Measurements from ENCODE around the gene KCTD17.
A peak's percentile ranks its signal among the peaks of the same experiment; 100 is the strongest.

The KCTD17 gene

GRCh38 chr22:37080838-37081237 is 29.3 kb downstream of the KCTD17 start:
- DNase-seq, result no peak

- DNase-seq, result no peak
These were observed 30.8 kb downstream of the KCTD17 start for GRCh38 chr22:37082251-37082873.

- DNase-seq, result no peak
These were observed 32.4 kb downstream of the KCTD17 start for GRCh38 chr22:37083914-37084313.

- no peak for DNase-seq
These were observed 32.8 kb downstream of the KCTD17 start for GRCh38 chr22:37084385-37084784.

GRCh38 chr22:37086184-37086583 is 34.6 kb downstream of the KCTD17 start:
- DNase-seq, result no peak

GRCh38 chr22:37088108-37088605 is 36.6 kb downstream of the KCTD17 start:
- DNase-seq, result no peak

GRCh38 chr22:37088750-37089408 is 37.3 kb downstream of the KCTD17 start:
- DNase-seq, result no peak

GRCh38 chr22:37089434-37089833 is 37.9 kb downstream of the KCTD17 start:
- peak; percentile 59 for DNase-seq

- no peak for DNase-seq
These were observed 39.6 kb downstream of the KCTD17 start for GRCh38 chr22:37090920-37091695.

GRCh38 chr22:37091994-37092393 is 40.5 kb downstream of the KCTD17 start:
- no peak for DNase-seq

- DNase-seq, result no peak
These were observed 41.5 kb downstream of the KCTD17 start for GRCh38 chr22:37092997-37093396.

GRCh38 chr22:37094239-37094638 is 42.7 kb downstream of the KCTD17 start:
- no peak for DNase-seq

GRCh38 chr22:37095113-37095512 is 43.6 kb downstream of the KCTD17 start:
- DNase-seq, result no peak

- DNase-seq, result no peak
These were observed 45.8 kb downstream of the KCTD17 start for GRCh38 chr22:37097346-37097745.

- DNase-seq, result no peak
These were observed 47.5 kb downstream of the KCTD17 start for GRCh38 chr22:37098976-37099591.

GRCh38 chr22:37100589-37101127 is 49.1 kb downstream of the KCTD17 start:
- no peak for DNase-seq

- no peak for DNase-seq
These were observed 49.9 kb downstream of the KCTD17 start for GRCh38 chr22:37101311-37102066.

- DNase-seq, result no peak
These were observed 51.6 kb downstream of the KCTD17 start for GRCh38 chr22:37103151-37103550.

GRCh38 chr22:37103656-37104452 is 52.3 kb downstream of the KCTD17 start:
- no peak for DNase-seq

GRCh38 chr22:37105154-37105553 is 53.6 kb downstream of the KCTD17 start:
- no peak for DNase-seq

GRCh38 chr22:37105990-37106389 is 54.4 kb downstream of the KCTD17 start:
- DNase-seq, result no peak

Measured in SHP77 treated with DMSO at 0.1 percent for 48 hours (cell line).